Gastrocnemius medialis (tissue), 4 donors: ENCODE results near the gene MMP15. TPM values are rescaled to one million over a fixed set of nuclear protein-coding genes. Genes with fewer than 3 reads are reported as not detected.

Source experiments
- ATAC-seq, 2 donors: fragments of 150-250 bp; one replicate each; pipeline ENCODE4 v1.9.1; 2016
- DNase-seq, 2 donors: peaks; one replicate each; pipeline ENCODE4 v3.0.0-alpha.2; 2019
- H3K27ac ChIP-seq, 4 donors: fragments of 200-600 bp; sonication (generic); 1 replicate in 1 of 4; 2 replicates in 3 of 4; pipeline ENCODE4 v1.5.1; 2016 to 2018; ENCODE audit warnings: mild to moderate bottlenecking in 2 of 4, moderate library complexity in 1 of 4
- H3K27me3 ChIP-seq, 3 donors: fragments of 200-600 bp; sonication (generic) in 2 of 3; 1 replicate in 1 of 3; 2 replicates in 2 of 3; pipeline versions ENCODE4 v1.5.1 to v1.6.0; 2016 to 2019; ENCODE audit warnings: mild to moderate bottlenecking in 1 of 3, moderate library complexity in 1 of 3
- H3K36me3 ChIP-seq, 2 donors: fragments of 200-600 bp; sonication (generic) in 1 of 2; one replicate each; pipeline ENCODE4 v1.5.1; 2017 to 2018
- H3K4me1 ChIP-seq, 2 donors: fragments of 200-600 bp; sonication (generic) in 1 of 2; one replicate each; pipeline ENCODE4 v1.5.1; 2016 to 2017; ENCODE audit warnings: mild to moderate bottlenecking in 2 of 2
- H3K4me3 ChIP-seq, 4 donors: fragments of 200-600 bp; sonication (generic) in 3 of 4; 1 replicate in 1 of 4; 2 replicates in 3 of 4; pipeline ENCODE4 v1.5.1; 2016 to 2019; ENCODE audit warnings: mild to moderate bottlenecking in 2 of 4
- H3K9me3 ChIP-seq, 3 donors: fragments of 200-600 bp; sonication (generic) in 2 of 3; 1 replicate in 1 of 3; 2 replicates in 2 of 3; pipeline ENCODE4 v1.5.1; 2016 to 2019
- CTCF ChIP-seq, 5 experiments: fragments of 450-650 bp in 3 of 5; fragments of 200-600 bp in 2 of 5; sonication (generic) in 2 of 5; IDR thresholded peaks in 4 of 5; conservative IDR thresholded peaks in 1 of 5; 1 replicate in 4 of 5; 2 replicates in 1 of 5; pipeline ENCODE4 v1.5.1; 2016 to 2019; ENCODE audit warnings: antibody characterized with exemption in 5 of 5, mild to moderate bottlenecking in 3 of 5, moderate library complexity in 3 of 5
- POLR2A ChIP-seq, 2 donors: fragments of 450-650 bp; IDR thresholded peaks; one replicate each; pipeline ENCODE4 v1.6.1; 2017; ENCODE audit warnings: antibody characterized with exemption in 2 of 2, mild to moderate bottlenecking in 2 of 2, moderate library complexity in 2 of 2
- in situ Hi-C, 4 donors: fragments of 200-750 bp; cut with MboI; loops; one replicate each; pipeline versions ENCODE4 v1.15.0 to v1.8.0; 2017; ENCODE audit warnings: low sequenced_read_pairs in 4 of 4
- intact Hi-C: fragments of 100-400 bp; cut with DNase I; formaldehyde crosslinking; loops from one replicate; pipeline ENCODE4 v1.15.1; 2023; ENCODE audit warnings: low total_unique reads
- total RNA-seq, 4 donors: library from RNA; depleted of rRNA; stranded (reverse); fragments of >200 nt; gene quantifications; one replicate each; pipeline versions ENCODE4 v1.1.0 to v1.2.3, GENCODE V29; 2016

Gene MMP15
- total RNA-seq, 4 donors from 2014 or later: 2.9 to 8.1 (median 4.9) TPM

- no peak for TF ChIP-seq CTCF (IDR thresholded peaks at IDR 0.05 in 4 of 5, conservative IDR thresholded peaks at IDR 0.05 in 1 of 5)
- no peak for TF ChIP-seq POLR2A (IDR thresholded peaks at IDR 0.05)
- no peaks in the 10 kb centered on the region for H3K4me1 ChIP-seq
- no peak overlapping the region for H3K4me3 ChIP-seq
- no peak overlapping the region for H3K27ac ChIP-seq
- no peaks in the 10 kb centered on the region for H3K27me3 ChIP-seq
- no peaks in the 10 kb centered on the region for H3K36me3 ChIP-seq
- ATAC-seq: no peak
- intact Hi-C loops: no loop called here
- in situ Hi-C loops: no loop called here
- H3K9me3 ChIP-seq: no peaks in the 10 kb centered on the region
- no peak for DNase-seq
Observed at GRCh38 chr16:58084635-58085034, 59.1 kb downstream of the MMP15 start.

GRCh38 chr16:58085171-58085570, 59.6 kb downstream of the MMP15 start:
- H3K4me3 ChIP-seq: no peak overlapping the region
- no peak for DNase-seq
- H3K36me3 ChIP-seq: no peaks in the 10 kb centered on the region
- H3K9me3 ChIP-seq: no peaks in the 10 kb centered on the region
- intact Hi-C loops: no loop called here
- no peak overlapping the region for H3K27ac ChIP-seq
- in situ Hi-C loops: no loop called here
- no peaks in the 10 kb centered on the region for H3K27me3 ChIP-seq
- no peak for ATAC-seq
- no peak for TF ChIP-seq CTCF (IDR thresholded peaks at IDR 0.05 in 4 of 5, conservative IDR thresholded peaks at IDR 0.05 in 1 of 5)
- TF ChIP-seq POLR2A (IDR thresholded peaks at IDR 0.05): no peak
- H3K4me1 ChIP-seq: no peaks in the 10 kb centered on the region

- no peaks in the 10 kb centered on the region for H3K9me3 ChIP-seq
- TF ChIP-seq POLR2A (IDR thresholded peaks at IDR 0.05) (no peak), CTCF (IDR thresholded peaks at IDR 0.05 in 4 of 5, conservative IDR thresholded peaks at IDR 0.05 in 1 of 5) (no peak)
- DNase-seq (no peak), ATAC-seq (no peak)
- H3K27ac ChIP-seq: no peak overlapping the region
- in situ Hi-C loops: no loop called here
- intact Hi-C loops: no loop called here
- H3K36me3 ChIP-seq: no peaks in the 10 kb centered on the region
- H3K27me3 ChIP-seq: no peaks in the 10 kb centered on the region
- H3K4me3 ChIP-seq: no peak overlapping the region
- no peaks in the 10 kb centered on the region for H3K4me1 ChIP-seq
Observed at GRCh38 chr16:58085584-58086251, 60.2 kb downstream of the MMP15 start.

DNA sequence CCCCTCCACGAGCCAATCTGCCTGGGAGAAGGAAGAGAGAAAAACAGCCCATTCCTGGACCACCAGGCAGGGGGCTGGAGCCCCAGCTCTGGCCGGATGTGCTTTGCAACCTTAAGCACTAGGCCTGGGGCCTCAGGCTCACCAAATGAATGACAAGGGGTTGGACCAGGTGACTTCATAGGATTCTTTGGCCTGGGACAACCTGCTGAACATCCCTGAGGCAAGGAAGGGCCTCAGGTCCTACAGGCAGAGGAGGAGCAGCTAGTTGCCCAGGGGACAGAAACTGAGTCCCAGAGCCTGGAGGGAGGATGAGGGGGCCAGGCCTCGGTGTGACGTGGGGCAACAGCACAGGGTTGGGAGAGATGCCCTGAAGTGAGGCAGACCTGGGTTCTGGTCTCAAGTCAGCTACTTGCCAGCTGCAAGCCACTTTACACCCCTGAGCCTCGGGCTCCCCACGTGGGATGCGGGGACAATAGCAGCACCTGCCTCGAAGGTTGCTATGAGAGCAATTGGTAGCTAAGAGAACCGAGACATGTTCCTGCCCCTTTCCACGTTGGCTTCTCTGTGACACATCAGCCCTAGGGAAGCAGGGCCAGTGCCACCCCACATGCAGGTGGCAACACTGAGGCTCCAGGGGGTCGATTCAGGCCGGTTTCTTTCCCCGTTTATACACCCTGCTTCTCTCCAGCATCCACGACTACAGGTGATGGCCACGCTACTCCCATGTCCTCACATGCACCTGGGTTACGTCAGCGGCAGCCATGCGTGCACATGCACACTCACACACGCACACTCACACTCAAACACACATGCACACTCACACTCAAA, 61.0 kb downstream of the MMP15 start:
- in situ Hi-C loops: no loop called here
- Histone ChIP-seq H3K4me3 (no peak overlapping the region), H3K27me3 (no peaks in the 10 kb centered on the region), H3K36me3 (no peaks in the 10 kb centered on the region), H3K27ac (no peak overlapping the region), H3K9me3 (no peaks in the 10 kb centered on the region), H3K4me1 (no peaks in the 10 kb centered on the region)
- TF ChIP-seq CTCF (IDR thresholded peaks at IDR 0.05 in 4 of 5, conservative IDR thresholded peaks at IDR 0.05 in 1 of 5): no peak
- no peak for TF ChIP-seq POLR2A (IDR thresholded peaks at IDR 0.05)
- no peak for ATAC-seq
- DNase-seq: no peak
- intact Hi-C loops: no loop called here
